ENCODE data around the gene PRAMEF18.
"Not testable (repeated sequence)": the region's sequence is repeated elsewhere in the genome, so short reads cannot be mapped to it uniquely, and the experiment has no call there.

Gene PRAMEF18

GRCh38 chr1:13225675-13226204 lies at the start of gene PRAMEF18:
Gene PRAMEF18 (minus strand): TSS chr1:13226154. CDS start chr1:13226106, 48 bp downstream.
- DNase-seq = not testable (repeated sequence)

- DNase-seq = not testable (repeated sequence)
Measured at GRCh38 chr1:13265124-13265523, 39.2 kb upstream of the PRAMEF18 start.

- DNase-seq = not testable (repeated sequence)
Measured at GRCh38 chr1:13253898-13254297, 27.9 kb upstream of the PRAMEF18 start, which contains the start of gene PRAMEF5. Gene PRAMEF5 (plus strand): TSS chr1:13254198. CDS start chr1:13259269, 5,071 bp downstream.

- DNase-seq = not testable (repeated sequence)
Measured at GRCh38 chr1:13247122-13247521, 21.2 kb upstream of the PRAMEF18 start.

GRCh38 chr1:13246554-13246871 lies 20.6 kb upstream of the PRAMEF18 start:
- not testable (repeated sequence) for DNase-seq

- DNase-seq = not testable (repeated sequence)
Measured at GRCh38 chr1:13245841-13246553, 20.0 kb upstream of the PRAMEF18 start.

- DNase-seq = not testable (repeated sequence)
Measured at GRCh38 chr1:13243536-13244263, 17.7 kb upstream of the PRAMEF18 start.

GRCh38 chr1:13239633-13240032 lies 13.7 kb upstream of the PRAMEF18 start:
- not testable (repeated sequence) for DNase-seq

- not testable (repeated sequence) for DNase-seq
Measured at GRCh38 chr1:13237572-13237971, 11.6 kb upstream of the PRAMEF18 start.

- DNase-seq = not testable (repeated sequence)
Measured at GRCh38 chr1:13234057-13234456, 8.1 kb upstream of the PRAMEF18 start.

- not testable (repeated sequence) for DNase-seq
Measured at GRCh38 chr1:13232056-13232455, 6.1 kb upstream of the PRAMEF18 start.

GRCh38 chr1:13231061-13231750 lies 5.3 kb upstream of the PRAMEF18 start:
- not testable (repeated sequence) for DNase-seq

- not testable (repeated sequence) for DNase-seq
Measured at GRCh38 chr1:13230601-13231000, 4.6 kb upstream of the PRAMEF18 start.

- not testable (repeated sequence) for DNase-seq
Measured at GRCh38 chr1:13230096-13230495, 4.1 kb upstream of the PRAMEF18 start.

GRCh38 chr1:13228343-13228781 lies 2.4 kb upstream of the PRAMEF18 start:
- peak in 1 of 2 experiments; percentile 2 for DNase-seq

- not testable (repeated sequence) for DNase-seq
Measured at GRCh38 chr1:13227271-13228055, 1.5 kb upstream of the PRAMEF18 start.

- DNase-seq = no peak
Measured at GRCh38 chr1:13224480-13225060, 1.4 kb downstream of the PRAMEF18 start.

- not testable (repeated sequence) for DNase-seq
Measured at GRCh38 chr1:13222788-13223187, 3.2 kb downstream of the PRAMEF18 start.

GRCh38 chr1:13219203-13219602 lies 6.8 kb downstream of the PRAMEF18 start:
- DNase-seq = not testable (repeated sequence)

- not testable (repeated sequence) for DNase-seq
Measured at GRCh38 chr1:13216619-13217018, 9.3 kb downstream of the PRAMEF18 start.

GRCh38 chr1:13208712-13209111 lies 17.2 kb downstream of the PRAMEF18 start:
- not testable (repeated sequence) for DNase-seq

GRCh38 chr1:13201309-13201708 lies 24.6 kb downstream of the PRAMEF18 start, which contains the start of gene PRAMEF13:
Gene PRAMEF13 (minus strand): TSS chr1:13201409. CDS start chr1:13199589, 1,820 bp downstream.
- DNase-seq = not testable (repeated sequence)

Measured in AML-193 (cell line).